Skeletal muscle tissue (tissue), 4 donors: ENCODE measurements around the gene STMP1. TPM values are rescaled to one million over a fixed set of nuclear protein-coding genes. Genes with fewer than 3 reads are reported as not detected.
A peak's percentile ranks its signal among the peaks of the same experiment; 100 is the strongest.

Experiments used
- H3K27ac ChIP-seq: one replicate; pipeline ENCODE4 v1.7.0; 2013; ENCODE audit warnings: mild to moderate bottlenecking, low read depth, low read length, inconsistent platforms
- H3K27me3 ChIP-seq, 3 donors: one replicate each; pipeline ENCODE4 v1.7.0; 2013; ENCODE audit warnings: low read length in 3 of 3; ENCODE audit not compliant: control insufficient read depth in 3 of 3, insufficient read depth in 3 of 3
- H3K36me3 ChIP-seq, 3 donors: one replicate each; pipeline ENCODE4 v1.7.0; 2013; ENCODE audit warnings: low read length in 3 of 3; ENCODE audit not compliant: control insufficient read depth in 3 of 3, insufficient read depth in 3 of 3
- H3K4me1 ChIP-seq, 3 donors: one replicate each; pipeline ENCODE4 v1.7.0; 2013; ENCODE audit warnings: low read length in 3 of 3, mild to moderate bottlenecking in 3 of 3; ENCODE audit not compliant: control insufficient read depth in 3 of 3, insufficient read depth in 3 of 3
- H3K4me3 ChIP-seq, 3 donors: one replicate each; pipeline ENCODE4 v1.7.0; 2013; ENCODE audit warnings: low read length in 3 of 3
- H3K9ac ChIP-seq, 3 donors: one replicate each; pipeline ENCODE4 v1.7.0; 2013; ENCODE audit warnings: low read length in 3 of 3, mild to moderate bottlenecking in 3 of 3, moderate library complexity in 2 of 3, low read depth in 1 of 3
- H3K9me3 ChIP-seq, 3 donors: one replicate each; pipeline ENCODE4 v1.7.0; 2013; ENCODE audit warnings: low read length in 3 of 3; ENCODE audit not compliant: control insufficient read depth in 3 of 3
- total RNA-seq: library from RNA; depleted of rRNA; stranded (reverse); fragments of >200 nt; gene quantifications from one replicate; pipeline ENCODE4 v1.2.3, GENCODE V29; 2014
- donor health status: Osteomylitis.

The STMP1 gene
- total RNA-seq, 1 donor from 2014 or later = 15.7 TPM

DNA sequence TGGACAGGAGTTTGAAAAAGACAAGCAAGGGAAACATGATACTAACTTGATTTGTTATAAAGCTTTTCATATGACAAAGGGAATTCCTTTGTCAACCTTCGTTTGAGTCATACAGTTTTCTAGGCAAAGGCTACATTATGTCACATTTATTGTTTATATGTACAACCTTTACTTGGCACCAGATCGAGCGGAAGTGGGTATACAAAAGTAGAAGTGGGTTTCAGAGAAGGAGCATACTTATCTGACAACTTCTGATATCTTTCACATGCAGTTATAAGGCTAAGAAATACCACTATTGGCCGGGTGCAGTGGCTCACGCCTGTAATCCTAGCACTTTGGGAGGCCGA, 11.0 kb downstream of the STMP1 start:
- no peak overlapping the region for H3K27ac ChIP-seq
- no peak overlapping the region for H3K4me3 ChIP-seq
- H3K36me3 ChIP-seq = peaks cover 5 to 7% (median 7%) of the 10 kb centered on the region in 3 donors
- peaks cover 34 to 49% (median 45%) of the 10 kb centered on the region in 3 donors for H3K4me1 ChIP-seq
- H3K9ac ChIP-seq = no peak overlapping the region
- no peaks in the 10 kb centered on the region for H3K9me3 ChIP-seq
- H3K27me3 ChIP-seq = no peaks in the 10 kb centered on the region

DNA sequence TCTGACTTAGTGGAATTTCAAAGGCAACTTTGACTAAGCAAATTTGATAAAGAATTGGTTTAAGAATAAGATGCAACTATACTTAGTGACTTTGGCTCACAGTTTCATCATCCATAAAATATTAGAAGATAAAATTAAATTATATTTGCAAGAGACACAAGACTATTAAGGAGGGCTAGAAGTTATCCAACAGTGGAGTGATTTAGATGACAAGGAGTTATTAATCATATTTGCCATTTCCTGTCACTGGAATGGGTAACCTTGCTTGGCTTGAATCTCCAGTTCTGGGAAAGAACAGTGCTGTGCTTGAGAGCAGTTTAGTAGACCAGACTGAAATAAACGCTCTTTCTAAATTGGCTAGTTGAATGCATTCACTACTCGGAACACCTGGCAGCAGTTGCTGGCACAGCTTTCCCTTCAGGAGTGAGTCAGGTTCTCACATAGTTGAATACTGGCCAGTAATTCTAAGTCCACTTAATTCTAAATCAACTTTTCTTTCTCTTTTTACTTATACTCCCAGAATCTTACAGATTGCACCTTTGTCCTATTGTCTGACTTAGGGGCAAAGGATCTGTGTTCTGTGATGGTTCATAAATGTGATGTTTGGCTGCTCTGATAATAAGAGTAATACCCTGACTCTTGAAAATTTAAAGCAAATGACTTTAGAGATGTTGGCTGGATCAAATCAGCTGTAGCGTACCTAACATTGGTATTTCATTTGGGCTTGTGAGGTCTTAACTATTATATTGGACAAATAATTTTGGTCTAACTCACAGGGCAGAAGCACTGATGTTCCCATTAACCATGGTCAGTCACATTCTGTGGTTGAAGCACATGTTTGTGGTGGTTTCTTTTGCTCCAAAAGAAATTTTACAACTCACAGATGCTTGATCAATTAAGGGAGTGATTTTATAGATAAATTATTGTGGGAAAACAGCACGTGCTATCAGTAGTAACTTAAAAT, 16.6 kb downstream of the STMP1 start:
- Histone ChIP-seq H3K9me3 (no peaks in the 10 kb centered on the region), H3K27ac (peak overlapping the region; percentile 23), H3K9ac (no peak overlapping the region), H3K36me3 (peaks cover 7 to 11% (median 10%) of the 10 kb centered on the region in 3 donors), H3K4me3 (no peak overlapping the region), H3K4me1 (peaks cover 26 to 46% (median 44%) of the 10 kb centered on the region in 3 donors), H3K27me3 (no peaks in the 10 kb centered on the region)

DNA sequence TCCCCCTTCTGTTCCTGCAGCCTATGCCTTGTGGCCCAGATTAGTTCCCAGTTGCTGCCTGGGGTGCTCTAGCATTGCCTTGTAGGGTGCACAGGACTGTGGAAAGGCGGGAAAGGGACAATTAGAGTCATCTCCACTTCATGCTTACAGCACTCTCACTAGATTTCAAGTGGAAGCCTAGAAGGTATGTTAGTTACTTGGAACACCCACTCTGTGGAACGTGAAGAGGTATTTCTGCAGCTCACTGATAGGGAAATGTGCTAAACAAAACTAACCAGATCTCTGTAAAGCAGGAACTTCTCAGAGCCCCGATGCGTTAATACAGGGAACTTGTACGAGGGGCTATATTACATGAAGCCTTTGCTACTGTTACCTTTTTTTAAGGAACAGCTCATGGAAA, 19.4 kb downstream of the STMP1 start:
- Histone ChIP-seq H3K9me3 (no peaks in the 10 kb centered on the region), H3K4me3 (no peak overlapping the region), H3K27me3 (no peaks in the 10 kb centered on the region), H3K36me3 (peaks cover 0 to 17% (median 9%) of the 10 kb centered on the region in 3 donors), H3K9ac (no peak overlapping the region), H3K27ac (peak overlapping the region; percentile 13), H3K4me1 (peaks cover 22 to 43% (median 43%) of the 10 kb centered on the region in 3 donors)

DNA sequence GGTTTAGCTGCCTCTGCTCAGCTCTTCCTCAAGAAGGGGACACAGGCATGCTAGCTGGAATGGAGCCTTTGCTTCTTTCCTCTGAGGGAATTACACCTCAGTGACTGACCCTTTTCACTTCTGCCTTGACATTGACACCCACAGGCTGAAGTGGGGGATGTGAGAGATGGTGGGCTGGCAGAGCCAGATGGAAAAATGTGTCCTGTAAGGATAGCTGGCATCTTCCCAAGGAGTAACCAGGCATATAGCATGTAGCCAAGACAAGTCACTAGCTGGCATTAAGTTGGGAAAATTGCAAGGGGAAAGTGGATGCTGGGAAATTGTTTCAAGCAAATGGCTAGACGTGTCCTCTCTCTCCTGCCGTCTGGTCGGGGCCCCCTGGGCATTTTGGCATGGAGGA, 19.9 kb downstream of the STMP1 start:
- Histone ChIP-seq H3K27me3 (no peaks in the 10 kb centered on the region), H3K36me3 (peaks cover 0 to 18% (median 9%) of the 10 kb centered on the region in 3 donors), H3K4me1 (peaks cover 20 to 40% (median 39%) of the 10 kb centered on the region in 3 donors), H3K9ac (no peak overlapping the region), H3K9me3 (no peaks in the 10 kb centered on the region), H3K27ac (peak overlapping the region; percentile 13), H3K4me3 (no peak overlapping the region)

DNA sequence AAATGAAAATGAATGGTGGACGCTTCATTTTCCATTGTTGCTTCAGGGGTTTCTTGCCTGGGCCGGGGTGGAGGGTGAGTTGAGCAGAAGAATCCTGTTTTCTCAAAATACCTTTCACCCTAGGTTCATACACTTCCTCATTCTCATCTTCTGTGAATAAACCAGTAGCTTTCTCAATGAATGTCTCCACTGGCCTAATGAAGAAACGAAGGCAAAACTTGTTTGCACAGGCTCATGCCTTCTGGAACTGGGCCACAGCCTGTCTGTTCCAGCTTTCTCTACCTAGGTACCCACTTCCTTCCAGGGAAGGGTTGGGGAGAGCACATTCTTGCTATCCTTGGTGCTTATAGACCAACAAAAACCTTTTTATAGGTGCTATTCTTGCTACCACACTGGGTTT, 21.3 kb downstream of the STMP1 start:
- no peak overlapping the region for H3K9ac ChIP-seq
- H3K9me3 ChIP-seq = no peaks in the 10 kb centered on the region
- peaks cover 0 to 20% (median 6%) of the 10 kb centered on the region in 3 donors for H3K36me3 ChIP-seq
- H3K27me3 ChIP-seq = no peaks in the 10 kb centered on the region
- H3K4me1 ChIP-seq = peaks cover 10 to 29% (median 29%) of the 10 kb centered on the region in 3 donors
- H3K27ac ChIP-seq = no peak overlapping the region
- no peak overlapping the region for H3K4me3 ChIP-seq

DNA sequence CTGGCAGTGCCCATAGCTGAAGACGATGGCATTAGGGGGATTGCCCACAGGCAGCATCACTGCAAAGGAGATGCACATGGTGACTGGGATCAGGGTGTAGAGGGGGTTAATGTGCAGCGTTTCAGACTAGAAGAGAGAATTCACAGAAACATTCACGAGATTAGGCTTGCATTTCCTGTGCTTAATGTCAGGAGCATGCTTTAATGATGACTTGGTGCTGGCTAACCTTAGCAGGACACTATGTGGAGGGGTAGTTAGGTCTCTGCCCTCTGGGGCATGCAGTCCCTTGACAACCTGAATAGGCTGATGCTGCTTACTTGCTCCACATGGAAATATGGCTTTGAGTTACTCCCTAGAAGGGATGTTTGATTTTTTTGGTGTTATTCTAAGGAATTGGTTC, 21.8 kb downstream of the STMP1 start:
- Histone ChIP-seq H3K9me3 (no peaks in the 10 kb centered on the region), H3K36me3 (peaks cover 0 to 20% (median 6%) of the 10 kb centered on the region in 3 donors), H3K4me3 (no peak overlapping the region), H3K9ac (peak overlapping the region in 1 of 3 donors; percentile 7), H3K27me3 (no peaks in the 10 kb centered on the region), H3K4me1 (peaks cover 6 to 24% (median 24%) of the 10 kb centered on the region in 3 donors), H3K27ac (no peak overlapping the region)

DNA sequence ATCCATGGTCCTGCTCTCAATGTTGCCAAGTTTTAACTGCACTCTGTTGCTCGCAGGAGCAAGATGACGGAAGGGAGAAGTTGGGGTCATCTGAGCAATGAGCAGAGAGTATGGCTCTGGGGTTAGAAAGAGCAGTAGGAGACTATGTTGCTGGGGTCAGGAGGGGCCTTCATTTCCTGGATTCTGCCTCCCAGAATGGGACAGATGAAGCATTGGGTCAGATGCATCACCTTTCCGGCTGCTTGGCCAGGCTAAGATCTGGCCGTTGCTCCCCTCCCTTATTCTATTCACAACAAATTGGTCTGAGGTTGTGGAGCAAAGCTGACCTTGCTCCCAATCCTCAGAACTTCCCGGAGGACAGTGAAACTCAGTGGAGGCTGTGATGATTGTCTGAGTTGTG, 22.4 kb downstream of the STMP1 start:
- H3K4me3 ChIP-seq = no peak overlapping the region
- H3K36me3 ChIP-seq = peaks cover 0 to 25% (median 8%) of the 10 kb centered on the region in 3 donors
- no peak overlapping the region for H3K9ac ChIP-seq
- H3K27me3 ChIP-seq = no peaks in the 10 kb centered on the region
- peaks cover 6 to 24% (median 22%) of the 10 kb centered on the region in 3 donors for H3K4me1 ChIP-seq
- H3K9me3 ChIP-seq = no peaks in the 10 kb centered on the region
- no peak overlapping the region for H3K27ac ChIP-seq

DNA sequence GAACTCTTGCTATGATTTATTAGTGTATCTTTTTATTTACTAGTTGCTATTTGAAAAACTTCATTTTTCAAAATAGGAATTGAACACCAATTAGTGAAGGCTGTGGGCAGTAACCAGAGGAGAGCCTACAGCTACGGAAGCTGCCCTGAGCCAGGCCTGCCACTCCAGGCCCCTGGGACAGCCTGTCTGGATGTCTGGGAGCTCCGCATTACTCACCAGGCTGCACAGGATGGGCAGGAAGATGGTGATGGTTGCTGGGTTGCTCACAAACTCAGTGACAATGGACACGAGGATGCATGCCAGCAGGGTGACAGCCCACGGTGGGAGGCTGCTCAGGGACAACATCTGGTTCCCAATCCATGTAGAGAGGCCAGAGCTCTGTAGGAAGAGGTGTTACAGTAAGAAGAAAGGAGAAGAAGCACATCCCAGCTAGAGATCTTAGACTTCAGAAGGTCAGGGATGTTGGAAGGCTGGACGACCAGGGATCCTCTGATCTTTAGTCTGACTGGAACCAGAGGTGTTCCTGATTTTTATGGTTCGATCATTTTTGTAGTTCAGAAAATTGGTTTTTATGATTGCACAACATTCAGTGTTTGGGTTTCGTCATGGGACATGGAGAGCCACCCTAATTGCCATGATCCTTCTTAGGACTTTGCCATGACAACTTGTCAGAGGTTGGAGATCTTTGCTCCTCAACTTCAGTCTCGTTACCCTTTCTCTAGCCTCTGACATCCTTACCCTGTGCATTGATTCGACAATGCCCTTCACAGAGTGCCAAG, 23.2 kb downstream of the STMP1 start:
- H3K4me1 ChIP-seq = peaks cover 6 to 24% (median 22%) of the 10 kb centered on the region in 3 donors
- H3K9ac ChIP-seq = no peak overlapping the region
- H3K4me3 ChIP-seq = no peak overlapping the region
- no peaks in the 10 kb centered on the region for H3K27me3 ChIP-seq
- no peaks in the 10 kb centered on the region for H3K9me3 ChIP-seq
- H3K27ac ChIP-seq = no peak overlapping the region
- H3K36me3 ChIP-seq = peaks cover 0 to 27% (median 8%) of the 10 kb centered on the region in 3 donors

DNA sequence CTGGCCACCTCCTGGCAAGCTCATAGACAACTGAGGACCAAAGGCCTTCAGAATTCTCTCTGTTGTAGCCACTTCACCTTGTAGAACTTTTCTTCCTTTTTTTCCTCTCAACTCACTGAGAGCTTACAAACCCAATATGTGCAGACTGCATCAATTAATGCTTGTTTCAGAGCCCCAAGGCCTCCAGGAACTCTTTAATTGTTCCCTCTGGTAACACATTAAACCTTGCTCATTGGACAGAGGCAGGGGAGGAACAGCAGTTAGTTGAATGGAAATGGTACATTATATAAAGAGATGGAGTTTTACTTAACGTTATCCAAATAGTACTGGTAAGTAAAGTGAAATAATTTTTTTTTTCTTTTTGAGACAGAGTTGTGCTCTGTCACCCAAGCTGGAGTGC, 25.2 kb downstream of the STMP1 start:
- no peak overlapping the region for H3K4me3 ChIP-seq
- no peak overlapping the region for H3K9ac ChIP-seq
- no peaks in the 10 kb centered on the region for H3K27me3 ChIP-seq
- H3K27ac ChIP-seq = no peak overlapping the region
- no peaks in the 10 kb centered on the region for H3K9me3 ChIP-seq
- H3K36me3 ChIP-seq = peaks cover 4 to 30% (median 5%) of the 10 kb centered on the region in 3 donors
- peaks cover 0 to 11% (median 11%) of the 10 kb centered on the region in 3 donors for H3K4me1 ChIP-seq
